Measurements from ENCODE around the gene EGLN1.

The EGLN1 gene

DNA sequence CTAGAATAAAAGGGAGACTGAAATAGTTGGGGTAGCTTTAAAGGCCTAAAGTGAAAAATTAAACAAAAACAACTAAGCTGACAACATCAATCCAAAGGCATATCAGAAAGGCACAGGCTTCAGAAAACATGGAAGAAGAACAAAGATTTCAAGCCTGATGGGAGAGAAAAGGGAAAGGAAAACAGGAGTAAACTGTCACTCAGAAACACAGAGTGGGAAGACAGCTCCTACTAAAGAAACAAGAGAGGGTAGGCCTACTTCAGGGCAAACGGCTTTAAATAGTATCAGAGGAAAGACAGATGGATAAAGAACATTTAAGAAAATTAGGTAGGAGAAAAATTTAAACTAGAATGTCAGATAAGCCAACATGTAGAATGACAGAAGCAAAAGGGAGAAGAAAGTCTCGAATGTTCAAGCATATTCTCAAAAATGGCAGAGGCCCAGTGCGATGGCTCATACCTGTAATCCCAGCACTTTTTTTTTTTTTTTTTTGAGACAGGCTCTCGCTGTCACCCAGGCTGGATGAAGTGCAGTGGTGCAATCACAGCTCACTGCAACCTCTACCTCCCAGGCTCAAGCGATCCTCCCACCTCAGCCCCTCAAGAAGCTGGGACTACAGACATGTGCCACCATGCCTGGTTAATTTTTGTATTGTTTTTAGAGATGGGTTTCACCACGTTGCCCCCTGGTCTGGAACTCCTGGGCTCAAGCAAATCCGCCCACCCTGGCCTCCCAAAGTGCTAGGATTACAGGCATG, 7.6 kb downstream of the EGLN1 start:
- H3K36me3 ChIP-seq (ENCODE audit: control insufficient read depth in 2 of 2, insufficient read depth in 1 of 2, low read length in 2 of 2) = peaks cover 0 to 4% of the 10 kb centered on the region in 2 experiments; a peak in 1 of 3 replicates
- H3K9me3 ChIP-seq (ENCODE audit: control insufficient read depth, insufficient read depth, low read depth, low read length) = no peaks in the 10 kb centered on the region
- H3K4me1 ChIP-seq (ENCODE audit: control insufficient read depth, insufficient read depth, low read length) = peaks cover 29% of the 10 kb centered on the region
- POLR2A ChIA-PET = interaction anchor here (0.7 to 0.9 kb wide), 2 partner anchors 77 to 1856 kb away, joined by 3 read pairs; partner anchors contain the start of genes ABCB10, EXOC8 and SPRTN
- H3K27ac ChIP-seq (ENCODE audit: extremely low read depth, low read depth, low read length) = no peak overlapping the region
- H3K4me3 ChIP-seq (ENCODE audit: low read depth, low read length) = no peak overlapping the region
- CTCF ChIA-PET = interaction anchor here (0.7 to 1.4 kb wide), 6 partner anchors 14 to 57 kb away, joined by 3 to 7 read pairs (median 4); no protein-coding TSS in a partner anchor
- TF ChIP-seq, protein P1, sequence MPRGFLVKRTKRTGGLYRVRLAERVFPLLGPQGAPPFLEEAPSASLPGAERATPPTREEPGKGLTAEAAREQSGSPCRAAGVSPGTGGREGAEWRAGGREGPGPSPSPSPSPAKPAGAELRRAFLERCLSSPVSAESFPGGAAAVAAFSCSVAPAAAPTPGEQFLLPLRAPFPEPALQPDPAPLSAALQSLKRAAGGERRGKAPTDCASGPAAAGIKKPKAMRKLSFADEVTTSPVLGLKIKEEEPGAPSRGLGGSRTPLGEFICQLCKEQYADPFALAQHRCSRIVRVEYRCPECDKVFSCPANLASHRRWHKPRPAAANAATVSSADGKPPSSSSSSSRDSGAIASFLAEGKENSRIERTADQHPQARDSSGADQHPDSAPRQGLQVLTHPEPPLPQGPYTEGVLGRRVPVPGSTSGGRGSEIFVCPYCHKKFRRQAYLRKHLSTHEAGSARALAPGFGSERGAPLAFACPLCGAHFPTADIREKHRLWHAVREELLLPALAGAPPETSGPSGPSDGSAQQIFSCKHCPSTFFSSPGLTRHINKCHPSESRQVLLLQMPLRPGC (tag by site-specific recombination; IDR thresholded peaks at IDR 0.05) = no peak
- TF ChIP-seq ZNF248 (tag by site-specific recombination; IDR thresholded peaks at IDR 0.05) (no peak), ZNF544 (tag by site-specific recombination; IDR thresholded peaks at IDR 0.05) (no peak), WT1 (tag by site-specific recombination; IDR thresholded peaks at IDR 0.05) (0 out of 2 replicates have a peak, but pooled peaks have one; percentile 12), ZNF664 (tag by site-specific recombination; IDR thresholded peaks at IDR 0.05) (no peak), ZNF48 (tag by site-specific recombination; IDR thresholded peaks at IDR 0.05) (no peak), ZNF596 (tag by site-specific recombination; IDR thresholded peaks at IDR 0.05) (no peak), ZIC2 (tag by site-specific recombination; IDR thresholded peaks at IDR 0.05) (no peak), PRDM1 (tag by site-specific recombination; IDR thresholded peaks at IDR 0.05) (peak; percentile 97), ZNF311 (tag by site-specific recombination; IDR thresholded peaks at IDR 0.05; ENCODE audit: borderline replicate concordance) (no peak), ZNF274 (IDR thresholded peaks at IDR 0.05; ENCODE audit: low read length) (no peak), ZNF274 (tag by site-specific recombination; IDR thresholded peaks at IDR 0.05; ENCODE audit: borderline replicate concordance) (no peak), RBAK (tag by site-specific recombination; IDR thresholded peaks at IDR 0.05) (no peak), ZNF132 (tag by site-specific recombination; IDR thresholded peaks at IDR 0.05; ENCODE audit: borderline replicate concordance) (no peak), ZNF677 (tag by site-specific recombination; IDR thresholded peaks at IDR 0.05) (no peak), ZNF600 (tag by site-specific recombination; IDR thresholded peaks at IDR 0.05) (peak; percentile 58; the same call in 1 of the 2 replicates), ZXDB (tag by site-specific recombination; IDR thresholded peaks at IDR 0.05) (no peak), ZFP37 (tag by site-specific recombination; IDR thresholded peaks at IDR 0.05) (no peak), ZNF585B (tag by site-specific recombination; IDR thresholded peaks at IDR 0.05) (no peak), ZSCAN16 (tag by site-specific recombination; IDR thresholded peaks at IDR 0.05) (no peak), ZNF571 (tag by site-specific recombination; IDR thresholded peaks at IDR 0.05) (no peak), ZNF510 (tag by site-specific recombination; IDR thresholded peaks at IDR 0.05; ENCODE audit: insufficient replicate concordance) (no peak), ZNF423 (tag by site-specific recombination; IDR thresholded peaks at IDR 0.05) (no peak; the same call in 1 of the 2 replicates), ZNF658 (tag by site-specific recombination; IDR thresholded peaks at IDR 0.05) (no peak), ZFHX2 (tag by site-specific recombination; conservative IDR thresholded peaks at IDR 0.05) (peak; percentile 71)
- TF ChIP-seq, protein P2, sequence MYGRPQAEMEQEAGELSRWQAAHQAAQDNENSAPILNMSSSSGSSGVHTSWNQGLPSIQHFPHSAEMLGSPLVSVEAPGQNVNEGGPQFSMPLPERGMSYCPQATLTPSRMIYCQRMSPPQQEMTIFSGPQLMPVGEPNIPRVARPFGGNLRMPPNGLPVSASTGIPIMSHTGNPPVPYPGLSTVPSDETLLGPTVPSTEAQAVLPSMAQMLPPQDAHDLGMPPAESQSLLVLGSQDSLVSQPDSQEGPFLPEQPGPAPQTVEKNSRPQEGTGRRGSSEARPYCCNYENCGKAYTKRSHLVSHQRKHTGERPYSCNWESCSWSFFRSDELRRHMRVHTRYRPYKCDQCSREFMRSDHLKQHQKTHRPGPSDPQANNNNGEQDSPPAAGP (tag by site-specific recombination; IDR thresholded peaks at IDR 0.05) = no peak
- TF ChIP-seq, protein P3, sequence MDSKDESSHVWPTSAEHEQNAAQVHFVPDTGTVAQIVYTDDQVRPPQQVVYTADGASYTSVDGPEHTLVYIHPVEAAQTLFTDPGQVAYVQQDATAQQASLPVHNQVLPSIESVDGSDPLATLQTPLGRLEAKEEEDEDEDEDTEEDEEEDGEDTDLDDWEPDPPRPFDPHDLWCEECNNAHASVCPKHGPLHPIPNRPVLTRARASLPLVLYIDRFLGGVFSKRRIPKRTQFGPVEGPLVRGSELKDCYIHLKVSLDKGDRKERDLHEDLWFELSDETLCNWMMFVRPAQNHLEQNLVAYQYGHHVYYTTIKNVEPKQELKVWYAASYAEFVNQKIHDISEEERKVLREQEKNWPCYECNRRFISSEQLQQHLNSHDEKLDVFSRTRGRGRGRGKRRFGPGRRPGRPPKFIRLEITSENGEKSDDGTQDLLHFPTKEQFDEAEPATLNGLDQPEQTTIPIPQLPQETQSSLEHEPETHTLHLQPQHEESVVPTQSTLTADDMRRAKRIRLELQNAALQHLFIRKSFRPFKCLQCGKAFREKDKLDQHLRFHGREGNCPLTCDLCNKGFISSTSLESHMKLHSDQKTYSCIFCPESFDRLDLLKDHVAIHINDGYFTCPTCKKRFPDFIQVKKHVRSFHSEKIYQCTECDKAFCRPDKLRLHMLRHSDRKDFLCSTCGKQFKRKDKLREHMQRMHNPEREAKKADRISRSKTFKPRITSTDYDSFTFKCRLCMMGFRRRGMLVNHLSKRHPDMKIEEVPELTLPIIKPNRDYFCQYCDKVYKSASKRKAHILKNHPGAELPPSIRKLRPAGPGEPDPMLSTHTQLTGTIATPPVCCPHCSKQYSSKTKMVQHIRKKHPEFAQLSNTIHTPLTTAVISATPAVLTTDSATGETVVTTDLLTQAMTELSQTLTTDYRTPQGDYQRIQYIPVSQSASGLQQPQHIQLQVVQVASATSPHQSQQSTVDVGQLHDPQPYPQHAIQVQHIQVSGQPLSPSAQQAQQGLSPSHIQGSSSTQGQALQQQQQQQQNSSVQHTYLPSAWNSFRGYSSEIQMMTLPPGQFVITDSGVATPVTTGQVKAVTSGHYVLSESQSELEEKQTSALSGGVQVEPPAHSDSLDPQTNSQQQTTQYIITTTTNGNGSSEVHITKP (tag by site-specific recombination; IDR thresholded peaks at IDR 0.05) = peak; percentile 84
- TF ChIP-seq, protein P4, sequence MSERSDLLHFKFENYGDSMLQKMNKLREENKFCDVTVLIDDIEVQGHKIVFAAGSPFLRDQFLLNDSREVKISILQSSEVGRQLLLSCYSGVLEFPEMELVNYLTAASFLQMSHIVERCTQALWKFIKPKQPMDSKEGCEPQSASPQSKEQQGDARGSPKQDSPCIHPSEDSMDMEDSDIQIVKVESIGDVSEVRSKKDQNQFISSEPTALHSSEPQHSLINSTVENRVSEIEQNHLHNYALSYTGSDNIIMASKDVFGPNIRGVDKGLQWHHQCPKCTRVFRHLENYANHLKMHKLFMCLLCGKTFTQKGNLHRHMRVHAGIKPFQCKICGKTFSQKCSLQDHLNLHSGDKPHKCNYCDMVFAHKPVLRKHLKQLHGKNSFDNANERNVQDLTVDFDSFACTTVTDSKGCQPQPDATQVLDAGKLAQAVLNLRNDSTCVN (tag by site-specific recombination; optimal IDR thresholded peaks at IDR 0.05) = no peak
- TF ChIP-seq, protein P5, sequence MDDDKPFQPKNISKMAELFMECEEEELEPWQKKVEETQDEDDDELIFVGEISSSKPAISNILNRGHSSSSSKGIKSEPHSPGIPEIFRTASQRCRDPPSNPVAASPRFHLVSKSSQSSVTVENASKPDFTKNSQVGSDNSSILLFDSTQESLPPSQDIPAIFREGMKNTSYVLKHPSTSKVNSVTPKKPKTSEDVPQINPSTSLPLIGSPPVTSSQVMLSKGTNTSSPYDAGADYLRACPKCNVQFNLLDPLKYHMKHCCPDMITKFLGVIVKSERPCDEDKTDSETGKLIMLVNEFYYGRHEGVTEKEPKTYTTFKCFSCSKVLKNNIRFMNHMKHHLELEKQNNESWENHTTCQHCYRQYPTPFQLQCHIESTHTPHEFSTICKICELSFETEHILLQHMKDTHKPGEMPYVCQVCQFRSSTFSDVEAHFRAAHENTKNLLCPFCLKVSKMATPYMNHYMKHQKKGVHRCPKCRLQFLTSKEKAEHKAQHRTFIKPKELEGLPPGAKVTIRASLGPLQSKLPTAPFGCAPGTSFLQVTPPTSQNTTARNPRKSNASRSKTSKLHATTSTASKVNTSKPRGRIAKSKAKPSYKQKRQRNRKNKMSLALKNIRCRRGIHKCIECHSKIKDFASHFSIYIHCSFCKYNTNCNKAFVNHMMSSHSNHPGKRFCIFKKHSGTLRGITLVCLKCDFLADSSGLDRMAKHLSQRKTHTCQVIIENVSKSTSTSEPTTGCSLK (tag by site-specific recombination; IDR thresholded peaks at IDR 0.05) = no peak
